GM23338 (cell line): ENCODE data around the gene RNF152. TPM values are rescaled to one million over a fixed set of nuclear protein-coding genes. Genes with fewer than 3 reads are reported as not detected.

Source experiments
- ATAC-seq: fragments of 200-7000 bp; cut with Tn5 transposase; 3 replicates; pipeline ENCODE4 v1.9.1; 2020
- DNase-seq: peaks from one replicate; pipeline ENCODE4 v3.0.0-alpha.2; 2015; ENCODE audit warnings: low spot score
- H2AFZ ChIP-seq: fragments of 200-600 bp; sonication (generic); 2 replicates; pipeline ENCODE4 v1.8.0; 2016; ENCODE audit warnings: antibody characterized with exemption, mild to moderate bottlenecking, moderate library complexity
- H3F3A ChIP-seq: fragments of 200-600 bp; sonication (generic); replicated peaks from 2 replicates; pipeline ENCODE4 v1.8.0; 2017; ENCODE audit warnings: antibody characterized with exemption, mixed run types, low read depth
- H3K27ac ChIP-seq: fragments of 200-600 bp; sonication (generic); 2 replicates; pipeline ENCODE4 v1.6.1; 2016; ENCODE audit warnings: low read depth
- H3K27me3 ChIP-seq: fragments of 200-600 bp; sonication (generic); 2 replicates; pipeline ENCODE4 v1.8.0; 2016; ENCODE audit warnings: mild to moderate bottlenecking, mixed run types, moderate library complexity; ENCODE audit not compliant: insufficient read depth
- H3K36me3 ChIP-seq: fragments of 200-600 bp; sonication (generic); 2 replicates; pipeline ENCODE4 v1.8.0; 2016; ENCODE audit warnings: mild to moderate bottlenecking; ENCODE audit not compliant: insufficient read depth
- H3K4me1 ChIP-seq: fragments of 200-600 bp; sonication (generic); 2 replicates; pipeline ENCODE4 v1.8.0; 2016; ENCODE audit warnings: mild to moderate bottlenecking, moderate library complexity; ENCODE audit not compliant: insufficient read depth
- H3K4me2 ChIP-seq: fragments of 200-600 bp; sonication (generic); 2 replicates; pipeline ENCODE4 v1.7.1; 2017; ENCODE audit warnings: mixed run types
- H3K4me3 ChIP-seq: fragments of 200-600 bp; sonication (generic); 2 replicates; pipeline ENCODE4 v1.6.1; 2016; ENCODE audit warnings: mixed run types
- H3K79me2 ChIP-seq: fragments of 200-600 bp; sonication (generic); replicated peaks from 2 replicates; pipeline ENCODE4 v1.8.0; 2017; ENCODE audit warnings: mild to moderate bottlenecking; ENCODE audit not compliant: insufficient read depth
- H3K9me2 ChIP-seq: fragments of 200-600 bp; sonication (generic); 2 replicates; pipeline ENCODE4 v1.8.0; 2017; ENCODE audit not compliant: insufficient read depth
- H4K20me1 ChIP-seq: fragments of 200-600 bp; sonication (generic); replicated peaks from 2 replicates; pipeline ENCODE4 v1.8.0; 2017; ENCODE audit warnings: mild to moderate bottlenecking; ENCODE audit not compliant: insufficient read depth
- H3K27ac Mint-ChIP-seq: 2 replicates; pipeline ENCODE4 v1.8.0; 2020; ENCODE audit warnings: inconsistent platforms, mild to moderate bottlenecking, moderate library complexity, mixed read lengths
- H3K27me3 Mint-ChIP-seq: 3 replicates; pipeline ENCODE4 v1.8.0; 2022; ENCODE audit warnings: low read depth, mild to moderate bottlenecking, moderate library complexity, mixed read lengths, inconsistent platforms; ENCODE audit not compliant: insufficient read depth, poor library complexity
- H3K36me3 Mint-ChIP-seq: 3 replicates; pipeline ENCODE4 v1.8.0; 2021; ENCODE audit warnings: low read depth, mild to moderate bottlenecking, inconsistent platforms, moderate library complexity, mixed read lengths
- H3K4me1 Mint-ChIP-seq: 3 replicates; pipeline ENCODE4 v1.8.0; 2020; ENCODE audit warnings: mild to moderate bottlenecking, inconsistent platforms, mixed read lengths
- H3K4me3 Mint-ChIP-seq: 3 replicates; pipeline ENCODE4 v1.8.0; 2021; ENCODE audit warnings: moderate library complexity, mild to moderate bottlenecking, inconsistent platforms, mixed read lengths
- H3K9me3 Mint-ChIP-seq: 3 replicates; pipeline ENCODE4 v1.8.0; 2020; ENCODE audit warnings: moderate library complexity, mild to moderate bottlenecking, inconsistent platforms, mixed read lengths
- CREB1 ChIP-seq: fragments of 250-450 bp; sonication (Bioruptor Pico); IDR thresholded peaks from 2 replicates; pipeline ENCODE4 v1.5.0; 2020; ENCODE audit warnings: low read depth, mild to moderate bottlenecking, moderate library complexity
- CTCF ChIP-seq, 2 experiments: fragments of 200-600 bp in 1 of 2; sonication (generic) in 1 of 2; conservative IDR thresholded peaks; 2 replicates each; pipeline versions ENCODE4 v1.5.1 to v1.6.1; 2016 to 2017; ENCODE audit warnings: antibody characterized with exemption in 2 of 2, low read depth in 2 of 2, mild to moderate bottlenecking in 2 of 2, moderate library complexity in 1 of 2
- EZH2 ChIP-seq: fragments of 200-600 bp; sonication (generic); IDR thresholded peaks from one replicate; pipeline ENCODE4 v1.8.0; 2017; ENCODE audit warnings: antibody characterized with exemption, mild to moderate bottlenecking, low read depth; ENCODE audit not compliant: unreplicated experiment
- EZH2phosphoT487 ChIP-seq: fragments of 200-600 bp; sonication (generic); IDR thresholded peaks from one replicate; pipeline ENCODE4 v1.8.1; 2018; ENCODE audit warnings: antibody characterized with exemption; ENCODE audit not compliant: unreplicated experiment
- JUNB ChIP-seq: IDR thresholded peaks from one replicate; pipeline ENCODE4 v1.6.1; 2016; ENCODE audit warnings: antibody characterized with exemption; ENCODE audit not compliant: unreplicated experiment
- NANOG ChIP-seq: IDR thresholded peaks from 2 replicates; pipeline ENCODE4 v1.6.1; 2016; ENCODE audit warnings: antibody characterized with exemption, borderline replicate concordance
- POLR2AphosphoS5 ChIP-seq: IDR thresholded peaks from 2 replicates; pipeline ENCODE4 v1.6.1; 2016; ENCODE audit warnings: antibody characterized with exemption, low read depth
- STAT1 ChIP-seq: IDR thresholded peaks from one replicate; pipeline ENCODE4 v1.6.1; 2016; ENCODE audit warnings: antibody characterized with exemption; ENCODE audit not compliant: unreplicated experiment
- ZNF114 ChIP-seq: fragments of 250-450 bp; sonication (Bioruptor Pico); IDR thresholded peaks from 2 replicates; pipeline ENCODE4 v1.5.0; 2020; ENCODE audit warnings: mild to moderate bottlenecking, moderate library complexity
- ZNF331 ChIP-seq: fragments of 250-450 bp; sonication (Bioruptor Pico); IDR thresholded peaks from 2 replicates; pipeline ENCODE4 v1.5.0; 2020; ENCODE audit warnings: low read depth, mild to moderate bottlenecking, moderate library complexity
- ZNF462 ChIP-seq: fragments of 250-450 bp; sonication (Bioruptor Pico); IDR thresholded peaks from 2 replicates; pipeline ENCODE4 v1.5.0; 2020; ENCODE audit warnings: mild to moderate bottlenecking, moderate library complexity
- polyA plus RNA-seq: library from polyadenylated mRNA; unstranded; fragments of >200 nt; fragmentation: Nextera tagmentation; extraction: Ambion mirVana; gene quantifications from 2 replicates; pipeline ENCODE4 v1.2.1, GENCODE V29; 2016
- total RNA-seq: library from RNA; depleted of rRNA; stranded (reverse); fragments of >200 nt; shearing (Covaris generic); gene quantifications from 2 replicates; pipeline ENCODE4 v1.2.3, GENCODE V29; 2014
- TF ChIP-seq, protein P1 (sequence below): IDR thresholded peaks from 2 replicates; pipeline ENCODE4 v1.6.1; 2016; ENCODE audit warnings: antibody characterized with exemption
- TF ChIP-seq, protein P2 (sequence below): IDR thresholded peaks from one replicate; pipeline ENCODE4 v1.6.1; 2018; ENCODE audit warnings: antibody characterized with exemption; ENCODE audit not compliant: unreplicated experiment

The RNF152 gene
- total and polyA plus RNA-seq, 2 experiments from 2014 or later, result 1.2 to 2.9 TPM

GRCh38 chr18:61845197-61845596, 47.6 kb downstream of the RNF152 start:
- Mint-ChIP-seq H3K9me3 (no peaks in the 10 kb centered on the region), H3K4me3 (no peak overlapping the region), H3K36me3 (no peaks in the 10 kb centered on the region), H3K27ac (no peak overlapping the region), H3K27me3 (no peaks in the 10 kb centered on the region), H3K4me1 (peaks cover 9% of the 10 kb centered on the region)
- no peaks in the 10 kb centered on the region for H3F3A ChIP-seq
- H3K9me2 ChIP-seq, result no peaks in the 10 kb centered on the region
- H3K79me2 ChIP-seq, result no peaks in the 10 kb centered on the region
- H3K27ac ChIP-seq, result no peak overlapping the region
- H2AFZ ChIP-seq, result no peak overlapping the region
- TF ChIP-seq NANOG (no peak), JUNB (no peak), ZNF462 (CRISPR knock-in tag) (no peak), ZNF114 (CRISPR knock-in tag) (no peak), ZNF331 (CRISPR knock-in tag) (no peak), EZH2 (no peak), EZH2phosphoT487 (no peak), CTCF (conservative IDR thresholded peaks at IDR 0.05; ENCODE audit: low read depth in 2 of 2) (no peak), STAT1 (no peak), CREB1 (no peak), POLR2AphosphoS5 (no peak)
- TF ChIP-seq, protein P1, sequence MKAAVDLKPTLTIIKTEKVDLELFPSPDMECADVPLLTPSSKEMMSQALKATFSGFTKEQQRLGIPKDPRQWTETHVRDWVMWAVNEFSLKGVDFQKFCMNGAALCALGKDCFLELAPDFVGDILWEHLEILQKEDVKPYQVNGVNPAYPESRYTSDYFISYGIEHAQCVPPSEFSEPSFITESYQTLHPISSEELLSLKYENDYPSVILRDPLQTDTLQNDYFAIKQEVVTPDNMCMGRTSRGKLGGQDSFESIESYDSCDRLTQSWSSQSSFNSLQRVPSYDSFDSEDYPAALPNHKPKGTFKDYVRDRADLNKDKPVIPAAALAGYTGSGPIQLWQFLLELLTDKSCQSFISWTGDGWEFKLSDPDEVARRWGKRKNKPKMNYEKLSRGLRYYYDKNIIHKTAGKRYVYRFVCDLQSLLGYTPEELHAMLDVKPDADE, result no peak
- TF ChIP-seq, protein P2, sequence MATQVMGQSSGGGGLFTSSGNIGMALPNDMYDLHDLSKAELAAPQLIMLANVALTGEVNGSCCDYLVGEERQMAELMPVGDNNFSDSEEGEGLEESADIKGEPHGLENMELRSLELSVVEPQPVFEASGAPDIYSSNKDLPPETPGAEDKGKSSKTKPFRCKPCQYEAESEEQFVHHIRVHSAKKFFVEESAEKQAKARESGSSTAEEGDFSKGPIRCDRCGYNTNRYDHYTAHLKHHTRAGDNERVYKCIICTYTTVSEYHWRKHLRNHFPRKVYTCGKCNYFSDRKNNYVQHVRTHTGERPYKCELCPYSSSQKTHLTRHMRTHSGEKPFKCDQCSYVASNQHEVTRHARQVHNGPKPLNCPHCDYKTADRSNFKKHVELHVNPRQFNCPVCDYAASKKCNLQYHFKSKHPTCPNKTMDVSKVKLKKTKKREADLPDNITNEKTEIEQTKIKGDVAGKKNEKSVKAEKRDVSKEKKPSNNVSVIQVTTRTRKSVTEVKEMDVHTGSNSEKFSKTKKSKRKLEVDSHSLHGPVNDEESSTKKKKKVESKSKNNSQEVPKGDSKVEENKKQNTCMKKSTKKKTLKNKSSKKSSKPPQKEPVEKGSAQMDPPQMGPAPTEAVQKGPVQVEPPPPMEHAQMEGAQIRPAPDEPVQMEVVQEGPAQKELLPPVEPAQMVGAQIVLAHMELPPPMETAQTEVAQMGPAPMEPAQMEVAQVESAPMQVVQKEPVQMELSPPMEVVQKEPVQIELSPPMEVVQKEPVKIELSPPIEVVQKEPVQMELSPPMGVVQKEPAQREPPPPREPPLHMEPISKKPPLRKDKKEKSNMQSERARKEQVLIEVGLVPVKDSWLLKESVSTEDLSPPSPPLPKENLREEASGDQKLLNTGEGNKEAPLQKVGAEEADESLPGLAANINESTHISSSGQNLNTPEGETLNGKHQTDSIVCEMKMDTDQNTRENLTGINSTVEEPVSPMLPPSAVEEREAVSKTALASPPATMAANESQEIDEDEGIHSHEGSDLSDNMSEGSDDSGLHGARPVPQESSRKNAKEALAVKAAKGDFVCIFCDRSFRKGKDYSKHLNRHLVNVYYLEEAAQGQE, result no peak
- no peak for DNase-seq
- H3K36me3 ChIP-seq, result no peaks in the 10 kb centered on the region
- H3K27me3 ChIP-seq, result no peaks in the 10 kb centered on the region
- no peak overlapping the region for H3K4me2 ChIP-seq
- no peak for ATAC-seq
- no peaks in the 10 kb centered on the region for H4K20me1 ChIP-seq
- no peak overlapping the region for H3K4me3 ChIP-seq
- peaks cover 4% of the 10 kb centered on the region; the same call in 1 of the 2 replicates for H3K4me1 ChIP-seq
